NCI-H2107 (cell line): Measurements from ENCODE around the gene LCMT1.
"Not testable (repeated sequence)": the region's sequence is repeated elsewhere in the genome, so short reads cannot be mapped to it uniquely, and the experiment has no call there.

Experiments
- DNase-seq: peaks from one replicate; lab custom pipeline; 2025; lab: John Stamatoyannopoulos, UW

Gene LCMT1

GRCh38 chr16:25095636-25096035 is 15.9 kb upstream of the LCMT1 start:
- no peak for DNase-seq

GRCh38 chr16:25097276-25097975 is 14.1 kb upstream of the LCMT1 start:
- no peak for DNase-seq

- DNase-seq = no peak
Measured at GRCh38 chr16:25100511-25100910, 11.0 kb upstream of the LCMT1 start.

GRCh38 chr16:25106567-25107465 is 4.7 kb upstream of the LCMT1 start:
- DNase-seq = peak; percentile 64

GRCh38 chr16:25107466-25107792 is 4.1 kb upstream of the LCMT1 start:
- no peak for DNase-seq

GRCh38 chr16:25108054-25108453 is 3.5 kb upstream of the LCMT1 start:
- DNase-seq = no peak

- no peak for DNase-seq
Measured at GRCh38 chr16:25109643-25110042, 1.9 kb upstream of the LCMT1 start.

GRCh38 chr16:25110387-25110947 is 1.1 kb upstream of the LCMT1 start:
- no peak for DNase-seq

- no peak for DNase-seq
Measured at GRCh38 chr16:25114121-25114520, 2.6 kb downstream of the LCMT1 start.

GRCh38 chr16:25118851-25119578 is 7.5 kb downstream of the LCMT1 start:
- no peak for DNase-seq

GRCh38 chr16:25121824-25122600 is 10.5 kb downstream of the LCMT1 start:
- no peak for DNase-seq

GRCh38 chr16:25124503-25124902 is 13.0 kb downstream of the LCMT1 start:
- no peak for DNase-seq

- DNase-seq = not testable (repeated sequence)
Measured at GRCh38 chr16:25126086-25126666, 14.6 kb downstream of the LCMT1 start.

GRCh38 chr16:25126820-25127232 is 15.3 kb downstream of the LCMT1 start:
- DNase-seq = no peak

- DNase-seq = not testable (repeated sequence)
Measured at GRCh38 chr16:25132751-25133150, 21.2 kb downstream of the LCMT1 start.

- no peak for DNase-seq
Measured at GRCh38 chr16:25134166-25134700, 22.7 kb downstream of the LCMT1 start.

- no peak for DNase-seq
Measured at GRCh38 chr16:25135254-25135878, 23.8 kb downstream of the LCMT1 start.

GRCh38 chr16:25138130-25138529 is 26.6 kb downstream of the LCMT1 start:
- no peak for DNase-seq

- DNase-seq = no peak
Measured at GRCh38 chr16:25140459-25140858, 28.9 kb downstream of the LCMT1 start.

- DNase-seq = no peak
Measured at GRCh38 chr16:25141648-25142047, 30.1 kb downstream of the LCMT1 start.
